OCI-LY7 (cell line): ENCODE measurements around the gene GREM2. TPM values are rescaled to one million over a fixed set of nuclear protein-coding genes. Genes with fewer than 3 reads are reported as not detected.

Experiments used
- BruUV-seq: library from RNA; stranded (reverse); fragments of 400-500 nt; replicated peaks from 2 replicates; lab custom pipeline; 2021; lab: Mats Ljungman, UMichigan
- CTCF ChIA-PET: fragments of 300-600 bp; sonication (Branson Sonifier 250); formaldehyde crosslinking; loops from one replicate; lab custom pipeline; 2022; ENCODE audit warnings: antibody characterized with exemption; ENCODE audit not compliant: unreplicated experiment; lab: Charles Lee
- POLR2A ChIA-PET: fragments of 300-600 bp; sonication (Branson Sonifier 250); formaldehyde crosslinking; loops from one replicate; lab custom pipeline; 2022; ENCODE audit warnings: antibody characterized with exemption; lab: Charles Lee
- DNase-seq: peaks from one replicate; pipeline ENCODE4 v3.0.0-alpha.2; 2015; ENCODE audit warnings: low spot score
- H2AFZ ChIP-seq: fragments of 200-600 bp; sonication (generic), shearing (Covaris generic); 2 replicates; pipeline ENCODE4 v1.6.1; 2014; ENCODE audit warnings: mild to moderate bottlenecking, antibody characterized with exemption, low read length, moderate library complexity
- H3K27ac ChIP-seq: fragments of 200-600 bp; sonication (generic); 2 replicates; pipeline ENCODE4 v1.5.1; 2014; ENCODE audit warnings: mixed run types, low read depth, mild to moderate bottlenecking, moderate library complexity, low read length, inconsistent platforms; ENCODE audit not compliant: poor library complexity, severe bottlenecking
- H3K36me3 ChIP-seq: fragments of 200-600 bp; sonication (generic); 2 replicates; pipeline ENCODE4 v1.6.1; 2014; ENCODE audit warnings: mild to moderate bottlenecking, antibody characterized with exemption, low read length, moderate library complexity, mixed read lengths; ENCODE audit not compliant: insufficient read depth
- H3K4me1 ChIP-seq: fragments of 200-600 bp; sonication (generic); 2 replicates; pipeline ENCODE4 v1.5.1; 2014; ENCODE audit warnings: mild to moderate bottlenecking, low read length; ENCODE audit not compliant: insufficient read depth, poor library complexity, severe bottlenecking
- H3K4me2 ChIP-seq: fragments of 200-600 bp; sonication (generic); 2 replicates; pipeline ENCODE4 v1.6.1; 2014; ENCODE audit warnings: mild to moderate bottlenecking, low read length
- H3K4me3 ChIP-seq: fragments of 200-600 bp; sonication (generic); 2 replicates; pipeline ENCODE4 v1.5.1; 2014; ENCODE audit warnings: mild to moderate bottlenecking, low read depth, low read length; ENCODE audit not compliant: poor library complexity, severe bottlenecking
- H3K79me2 ChIP-seq: fragments of 200-600 bp; sonication (generic); 2 replicates; pipeline ENCODE4 v1.6.1; 2016; ENCODE audit warnings: low read depth, mild to moderate bottlenecking, low read length, moderate library complexity, mixed read lengths; ENCODE audit not compliant: insufficient read depth
- H3K9me2 ChIP-seq: fragments of 200-600 bp; sonication (generic); 2 replicates; pipeline ENCODE4 v1.6.1; 2016; ENCODE audit warnings: mild to moderate bottlenecking, low read length, mixed read lengths; ENCODE audit not compliant: insufficient read depth
- H3K9me3 ChIP-seq: fragments of 200-600 bp; sonication (generic); 2 replicates; pipeline ENCODE4 v1.6.1; 2014; ENCODE audit warnings: mild to moderate bottlenecking, mixed run types, low read length, mixed read lengths
- H4K20me1 ChIP-seq: fragments of 200-600 bp; sonication (generic); 2 replicates; pipeline ENCODE4 v1.6.1; 2014; ENCODE audit warnings: mild to moderate bottlenecking, antibody characterized with exemption, low read length, moderate library complexity, mixed read lengths; ENCODE audit not compliant: insufficient read depth
- EZH2phosphoT487 ChIP-seq: fragments of 200-600 bp; sonication (generic); IDR thresholded peaks from 2 replicates; pipeline ENCODE4 v1.6.1; 2018; ENCODE audit warnings: low read depth, borderline replicate concordance, mild to moderate bottlenecking, mixed run types, antibody characterized with exemption, low read length, moderate library complexity, mixed read lengths
- intact Hi-C: fragments of 100-400 bp; cut with micrococcal nuclease; formaldehyde crosslinking; loops from one replicate; pipeline ENCODE4 v1.10.0; 2022; ENCODE audit not compliant: unreplicated experiment
- total RNA-seq, 2 experiments: library from RNA; depleted of rRNA in 1 of 2; stranded (reverse); fragments of >200 nt in 1 of 2; shearing (Covaris generic) in 1 of 2; gene quantifications; 2 replicates each; pipeline ENCODE4 v1.2.3, GENCODE V29; 2014 to 2022
- TF ChIP-seq, protein P1 (sequence below): fragments of 200-600 bp; sonication (generic); conservative IDR thresholded peaks from 2 replicates; pipeline ENCODE4 v1.5.1; 2014; ENCODE audit warnings: mild to moderate bottlenecking, antibody characterized with exemption, low read length, moderate library complexity, mixed read lengths

Gene GREM2
- total RNA-seq, 2 experiments from 2014 or later = not detected

DNA sequence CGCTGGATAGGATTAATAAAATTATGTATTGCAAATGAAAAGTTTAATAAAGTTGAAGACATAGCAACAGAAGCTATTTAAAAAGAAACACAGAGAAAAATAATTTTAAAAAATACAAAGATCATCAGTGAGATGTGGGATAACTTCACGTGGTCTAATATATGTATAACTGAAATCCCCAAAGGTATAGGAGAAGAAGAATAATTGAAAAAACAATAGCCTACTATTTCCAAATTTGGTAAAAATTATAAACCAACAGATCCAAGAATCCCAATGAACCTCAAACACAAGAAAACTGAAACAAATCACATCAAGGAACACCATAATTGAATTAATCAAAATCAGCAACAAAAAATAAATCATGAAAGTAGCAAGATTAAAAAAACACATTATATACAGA, 44.9 kb downstream of the GREM2 start:
- BruUV-seq = no TSS peak
- H3K4me1 ChIP-seq = no peaks in the 10 kb centered on the region
- no peak overlapping the region for H2AFZ ChIP-seq
- intact Hi-C loops = no loop called here
- no peak overlapping the region for H3K4me3 ChIP-seq
- no peaks in the 10 kb centered on the region for H4K20me1 ChIP-seq
- no peaks in the 10 kb centered on the region for H3K36me3 ChIP-seq
- H3K9me3 ChIP-seq = no peaks in the 10 kb centered on the region
- TF ChIP-seq, protein P1, sequence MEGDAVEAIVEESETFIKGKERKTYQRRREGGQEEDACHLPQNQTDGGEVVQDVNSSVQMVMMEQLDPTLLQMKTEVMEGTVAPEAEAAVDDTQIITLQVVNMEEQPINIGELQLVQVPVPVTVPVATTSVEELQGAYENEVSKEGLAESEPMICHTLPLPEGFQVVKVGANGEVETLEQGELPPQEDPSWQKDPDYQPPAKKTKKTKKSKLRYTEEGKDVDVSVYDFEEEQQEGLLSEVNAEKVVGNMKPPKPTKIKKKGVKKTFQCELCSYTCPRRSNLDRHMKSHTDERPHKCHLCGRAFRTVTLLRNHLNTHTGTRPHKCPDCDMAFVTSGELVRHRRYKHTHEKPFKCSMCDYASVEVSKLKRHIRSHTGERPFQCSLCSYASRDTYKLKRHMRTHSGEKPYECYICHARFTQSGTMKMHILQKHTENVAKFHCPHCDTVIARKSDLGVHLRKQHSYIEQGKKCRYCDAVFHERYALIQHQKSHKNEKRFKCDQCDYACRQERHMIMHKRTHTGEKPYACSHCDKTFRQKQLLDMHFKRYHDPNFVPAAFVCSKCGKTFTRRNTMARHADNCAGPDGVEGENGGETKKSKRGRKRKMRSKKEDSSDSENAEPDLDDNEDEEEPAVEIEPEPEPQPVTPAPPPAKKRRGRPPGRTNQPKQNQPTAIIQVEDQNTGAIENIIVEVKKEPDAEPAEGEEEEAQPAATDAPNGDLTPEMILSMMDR = no peak
- no peak for TF ChIP-seq EZH2phosphoT487
- ChIA-PET POLR2A (no interaction called here), CTCF (no interaction called here)
- H3K4me2 ChIP-seq = no peak overlapping the region
- H3K79me2 ChIP-seq = no peaks in the 10 kb centered on the region
- no peaks in the 10 kb centered on the region for H3K9me2 ChIP-seq
- DNase-seq = no peak
- H3K27ac ChIP-seq = no peak overlapping the region

DNA sequence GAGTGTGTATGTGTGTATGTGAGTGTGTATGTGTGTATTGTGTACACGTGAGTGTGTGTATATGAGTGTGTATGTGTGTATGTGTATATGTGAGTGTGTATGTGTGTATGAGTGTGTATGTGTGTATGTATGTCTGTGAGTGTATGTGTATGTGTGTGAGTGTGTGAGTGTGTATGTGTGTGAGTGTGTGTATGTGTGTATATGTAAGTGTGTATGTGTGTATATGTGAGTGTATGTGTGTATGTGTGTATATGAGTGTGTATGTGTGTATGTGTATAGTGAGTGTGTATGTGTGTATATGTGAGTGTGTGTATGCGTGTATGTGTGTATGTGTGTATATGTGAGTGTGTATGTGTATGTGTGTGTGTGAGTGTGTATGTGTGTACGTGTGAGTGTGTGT, 49.2 kb downstream of the GREM2 start:
- no peak overlapping the region for H2AFZ ChIP-seq
- H3K9me3 ChIP-seq = no peaks in the 10 kb centered on the region
- ChIA-PET POLR2A (interaction anchor here (0.8 kb wide), 1 partner anchor 12 kb away, joined by 5 read pairs; no protein-coding TSS in a partner anchor), CTCF (no interaction called here)
- H4K20me1 ChIP-seq = no peaks in the 10 kb centered on the region
- no peak overlapping the region for H3K4me3 ChIP-seq
- no peaks in the 10 kb centered on the region for H3K36me3 ChIP-seq
- no peaks in the 10 kb centered on the region for H3K9me2 ChIP-seq
- H3K79me2 ChIP-seq = no peaks in the 10 kb centered on the region
- no peak for TF ChIP-seq EZH2phosphoT487
- TF ChIP-seq, protein P1 = no peak
- no peak overlapping the region for H3K4me2 ChIP-seq
- no TSS peak for BruUV-seq
- no peaks in the 10 kb centered on the region for H3K4me1 ChIP-seq
- no peak for DNase-seq
- intact Hi-C loops = no loop called here
- H3K27ac ChIP-seq = no peak overlapping the region

DNA sequence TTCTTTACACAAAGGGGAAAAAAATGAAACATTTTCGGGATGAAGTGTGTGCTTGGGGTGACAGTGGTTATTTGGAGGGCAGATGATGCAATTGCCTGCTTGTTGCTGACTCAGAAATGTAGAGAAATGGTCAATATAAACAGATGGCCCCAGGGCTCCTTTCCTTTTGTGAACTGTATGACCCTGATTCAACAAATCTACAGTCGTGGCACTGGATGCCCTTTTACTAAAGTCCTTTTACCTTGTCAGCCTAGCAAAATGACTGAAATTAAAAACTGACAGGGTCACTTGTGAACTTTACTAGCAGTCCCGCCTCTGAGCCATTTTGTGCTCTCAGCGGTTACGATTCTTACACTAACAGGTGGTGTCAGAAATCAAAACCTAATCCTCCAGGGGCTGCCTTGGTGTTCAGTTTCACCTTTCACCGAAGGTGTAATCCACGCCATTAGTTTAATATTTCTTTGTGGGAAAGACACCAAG, 49.8 kb downstream of the GREM2 start:
- no peaks in the 10 kb centered on the region for H3K9me2 ChIP-seq
- H3K4me2 ChIP-seq = no peak overlapping the region
- no TSS peak for BruUV-seq
- CTCF ChIA-PET = no interaction called here
- no peaks in the 10 kb centered on the region for H3K4me1 ChIP-seq
- H3K9me3 ChIP-seq = no peaks in the 10 kb centered on the region
- no peak overlapping the region for H2AFZ ChIP-seq
- H3K4me3 ChIP-seq = no peak overlapping the region
- DNase-seq = no peak
- no peaks in the 10 kb centered on the region for H3K79me2 ChIP-seq
- H3K27ac ChIP-seq = no peak overlapping the region
- H4K20me1 ChIP-seq = no peaks in the 10 kb centered on the region
- TF ChIP-seq EZH2phosphoT487 = no peak
- TF ChIP-seq, protein P1 = no peak
- H3K36me3 ChIP-seq = no peaks in the 10 kb centered on the region
- POLR2A ChIA-PET = no interaction called here
- intact Hi-C loops = no loop called here
